Panc1 (cell line): ENCODE measurements around the gene ZBTB45. TPM values are rescaled to one million over a fixed set of nuclear protein-coding genes. Genes with fewer than 3 reads are reported as not detected.

Experiments used
- ATAC-seq: fragments of 200-7000 bp; cut with Tn5 transposase; 2 replicates; pipeline ENCODE4 v1.9.1; 2020; ENCODE audit warnings: mild to moderate bottlenecking, moderate library complexity
- BruUV-seq: library from RNA; stranded (reverse); fragments of 400-500 nt; replicated peaks from 2 replicates; lab custom pipeline; 2021; lab: Mats Ljungman, UMichigan
- CTCF ChIA-PET: fragments of 300-600 bp; sonication (Branson Sonifier 250); formaldehyde crosslinking; loops from one replicate; lab custom pipeline; 2022; ENCODE audit warnings: antibody characterized with exemption; lab: Charles Lee
- POLR2A ChIA-PET: fragments of 300-600 bp; sonication (Branson Sonifier 250); formaldehyde crosslinking; loops from one replicate; lab custom pipeline; 2022; ENCODE audit warnings: antibody characterized with exemption; lab: Charles Lee
- DNase-seq: peaks from one replicate; pipeline ENCODE4 v3.0.0-alpha.2; 2010; ENCODE audit warnings: low read depth, low spot score
- H3K27ac ChIP-seq: 2 replicates; pipeline ENCODE4 v1.5.1; 2011; ENCODE audit warnings: mild to moderate bottlenecking, low read length, inconsistent platforms
- H3K27me3 ChIP-seq: fragments of 200-500 bp; sonication (Bioruptor generic); 2 replicates; pipeline ENCODE4 v1.6.0; 2014; ENCODE audit warnings: low read length, inconsistent platforms; ENCODE audit not compliant: control insufficient read depth, insufficient read depth
- H3K36me3 ChIP-seq: fragments of 200-500 bp; sonication (Bioruptor generic); 2 replicates; pipeline ENCODE4 v1.5.1; 2014; ENCODE audit warnings: inconsistent platforms, mild to moderate bottlenecking, low read length, moderate library complexity; ENCODE audit not compliant: control insufficient read depth, insufficient read depth
- H3K4me1 ChIP-seq: 2 replicates; pipeline ENCODE4 v1.5.1; 2011; ENCODE audit warnings: inconsistent platforms, mild to moderate bottlenecking, low read length, moderate library complexity; ENCODE audit not compliant: control insufficient read depth, insufficient read depth
- H3K4me3 ChIP-seq, 2 experiments: 2 replicates each; pipeline ENCODE4 v1.5.1; 2011 to 2012; ENCODE audit warnings: low read depth in 2 of 2, low read length in 2 of 2, mild to moderate bottlenecking in 2 of 2, inconsistent platforms in 1 of 2, moderate library complexity in 1 of 2
- H3K9me3 ChIP-seq: fragments of 200-500 bp; sonication (Bioruptor generic); 2 replicates; pipeline ENCODE4 v1.5.1; 2014; ENCODE audit warnings: low read depth, mild to moderate bottlenecking, inconsistent platforms, low read length, moderate library complexity; ENCODE audit not compliant: control insufficient read depth, insufficient read depth
- POLR2AphosphoS5 ChIP-seq: IDR thresholded peaks from 2 replicates; pipeline ENCODE4 v1.6.1; 2012; ENCODE audit warnings: mild to moderate bottlenecking, low read depth, low read length, moderate library complexity
- SIN3A ChIP-seq: IDR thresholded peaks from 2 replicates; pipeline ENCODE4 v1.6.1; 2012; ENCODE audit warnings: low read depth, mild to moderate bottlenecking, low read length, moderate library complexity, borderline replicate concordance; ENCODE audit not compliant: insufficient read depth
- TCF7L2 ChIP-seq: IDR thresholded peaks from 2 replicates; pipeline ENCODE4 v1.6.1; 2011; ENCODE audit warnings: mild to moderate bottlenecking, low read depth, low read length, inconsistent platforms
- in situ Hi-C: cut with HindIII; loops from 2 replicates; pipeline ENCODE4 v1.10.0; 2016; ENCODE audit warnings: low sequenced_read_pairs, low pct_unique_long_range_greater_than_20kb
- intact Hi-C: fragments of 100-400 bp; cut with micrococcal nuclease; formaldehyde crosslinking; loops from one replicate; pipeline ENCODE4 v1.10.0; 2022; ENCODE audit not compliant: unreplicated experiment
- total RNA-seq: library from RNA; stranded (reverse); gene quantifications from one replicate; pipeline ENCODE4 v1.2.1, GENCODE V29; 2021; ENCODE audit not compliant: unreplicated experiment
- TF ChIP-seq, protein P1 (sequence below): fragments of 450-650 bp; IDR thresholded peaks from 2 replicates; pipeline ENCODE4 v1.5.1; 2017; ENCODE audit warnings: mild to moderate bottlenecking
- TF ChIP-seq, protein P2 (sequence below), 2 experiments: IDR thresholded peaks; 2 replicates each; pipeline ENCODE4 v1.6.1; 2011 to 2012; ENCODE audit warnings: low read depth in 2 of 2, control low read depth in 1 of 2, low read length in 1 of 2, mild to moderate bottlenecking in 1 of 2, moderate library complexity in 1 of 2; ENCODE audit not compliant: insufficient read depth in 1 of 2

ZBTB45 gene
- total RNA-seq, 1 experiment from 2014 or later, result 24.7 TPM

DNA sequence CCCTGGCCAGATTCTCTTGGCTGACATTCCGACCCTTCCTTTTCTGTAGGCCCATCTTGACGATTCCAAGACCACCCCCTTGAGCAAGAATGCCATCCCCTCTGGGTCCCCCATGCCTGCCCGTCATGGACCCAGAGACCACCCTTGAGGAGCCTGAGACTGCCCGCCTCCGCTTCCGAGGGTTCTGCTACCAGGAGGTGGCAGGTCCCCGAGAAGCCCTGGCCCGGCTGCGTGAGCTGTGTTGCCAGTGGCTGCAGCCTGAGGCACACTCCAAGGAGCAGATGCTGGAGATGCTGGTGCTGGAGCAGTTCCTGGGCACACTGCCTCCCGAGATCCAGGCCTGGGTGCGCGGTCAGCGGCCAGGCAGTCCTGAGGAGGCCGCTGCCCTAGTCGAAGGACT is 42.5 kb downstream of the ZBTB45 start:
- intact Hi-C loops (no loop called here), in situ Hi-C loops (no loop called here)

DNA sequence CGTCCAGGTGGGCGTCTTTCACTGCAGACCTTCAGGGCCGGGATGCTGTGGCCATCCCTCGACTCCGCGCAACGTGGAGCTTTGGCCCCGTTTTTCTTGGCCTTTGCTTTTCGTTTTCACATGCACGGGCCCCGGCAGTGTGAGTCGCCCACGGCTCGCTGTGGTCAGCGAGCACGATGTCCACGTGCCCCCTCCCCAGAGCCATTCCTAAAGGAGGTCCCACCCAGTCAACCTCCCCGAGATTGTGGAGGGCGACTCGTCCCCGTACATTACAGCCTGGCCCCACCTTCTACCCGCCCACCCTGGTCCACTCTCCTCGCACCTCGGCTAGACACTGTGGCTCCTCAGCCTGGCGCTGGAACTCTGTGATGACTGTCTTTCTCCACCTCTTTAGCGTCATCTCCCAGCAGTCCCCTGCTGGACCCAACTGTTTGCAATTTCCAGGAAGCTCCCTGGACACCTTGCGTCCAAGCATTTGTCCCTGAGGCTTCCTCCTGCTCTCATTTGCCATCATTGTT is 43.1 kb downstream of the ZBTB45 start:
- peak overlapping the region; percentile 76 to 78 for H3K4me3 ChIP-seq
- H3K36me3 ChIP-seq, result no peaks in the 10 kb centered on the region
- peak overlapping the region; percentile 92 for H3K27ac ChIP-seq
- CTCF ChIA-PET, result interaction anchor here (0.7 kb wide), 1 partner anchor 267 kb away, joined by 3 read pairs; no protein-coding TSS in a partner anchor
- DNase-seq, result no peak
- H3K27me3 ChIP-seq, result no peaks in the 10 kb centered on the region
- peaks cover 14% of the 10 kb centered on the region for H3K4me1 ChIP-seq
- ATAC-seq, result no peak
- intact Hi-C loops, result no loop called here
- POLR2A ChIA-PET, result interaction anchor here (0.6 kb wide), 1 partner anchor 44 kb away, joined by 10 read pairs; no protein-coding TSS in a partner anchor
- H3K9me3 ChIP-seq, result no peaks in the 10 kb centered on the region
- in situ Hi-C loops, result no loop called here
- no TSS peak for BruUV-seq
- TF ChIP-seq, protein P1, sequence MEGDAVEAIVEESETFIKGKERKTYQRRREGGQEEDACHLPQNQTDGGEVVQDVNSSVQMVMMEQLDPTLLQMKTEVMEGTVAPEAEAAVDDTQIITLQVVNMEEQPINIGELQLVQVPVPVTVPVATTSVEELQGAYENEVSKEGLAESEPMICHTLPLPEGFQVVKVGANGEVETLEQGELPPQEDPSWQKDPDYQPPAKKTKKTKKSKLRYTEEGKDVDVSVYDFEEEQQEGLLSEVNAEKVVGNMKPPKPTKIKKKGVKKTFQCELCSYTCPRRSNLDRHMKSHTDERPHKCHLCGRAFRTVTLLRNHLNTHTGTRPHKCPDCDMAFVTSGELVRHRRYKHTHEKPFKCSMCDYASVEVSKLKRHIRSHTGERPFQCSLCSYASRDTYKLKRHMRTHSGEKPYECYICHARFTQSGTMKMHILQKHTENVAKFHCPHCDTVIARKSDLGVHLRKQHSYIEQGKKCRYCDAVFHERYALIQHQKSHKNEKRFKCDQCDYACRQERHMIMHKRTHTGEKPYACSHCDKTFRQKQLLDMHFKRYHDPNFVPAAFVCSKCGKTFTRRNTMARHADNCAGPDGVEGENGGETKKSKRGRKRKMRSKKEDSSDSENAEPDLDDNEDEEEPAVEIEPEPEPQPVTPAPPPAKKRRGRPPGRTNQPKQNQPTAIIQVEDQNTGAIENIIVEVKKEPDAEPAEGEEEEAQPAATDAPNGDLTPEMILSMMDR, result no peak
- TF ChIP-seq POLR2AphosphoS5, result peak; percentile 4; the same call in 1 of the 2 replicates

More for the DNA sequence above, 42.5 kb downstream of the ZBTB45 start:
- ChIA-PET POLR2A (interaction anchor here (0.6 kb wide), 1 partner anchor 44 kb away, joined by 10 read pairs; no protein-coding TSS in a partner anchor), CTCF (interaction anchor here (0.7 kb wide), 1 partner anchor 268 kb away, joined by 3 read pairs; no protein-coding TSS in a partner anchor)
- peaks cover 14% of the 10 kb centered on the region for H3K4me1 ChIP-seq
- H3K4me3 ChIP-seq, result peak overlapping the region in 1 of 2 experiments; percentile 78; a peak in 2 of 4 replicates
- ATAC-seq (no peak), DNase-seq (no peak)
- BruUV-seq, result no TSS peak
- TF ChIP-seq, protein P2, sequence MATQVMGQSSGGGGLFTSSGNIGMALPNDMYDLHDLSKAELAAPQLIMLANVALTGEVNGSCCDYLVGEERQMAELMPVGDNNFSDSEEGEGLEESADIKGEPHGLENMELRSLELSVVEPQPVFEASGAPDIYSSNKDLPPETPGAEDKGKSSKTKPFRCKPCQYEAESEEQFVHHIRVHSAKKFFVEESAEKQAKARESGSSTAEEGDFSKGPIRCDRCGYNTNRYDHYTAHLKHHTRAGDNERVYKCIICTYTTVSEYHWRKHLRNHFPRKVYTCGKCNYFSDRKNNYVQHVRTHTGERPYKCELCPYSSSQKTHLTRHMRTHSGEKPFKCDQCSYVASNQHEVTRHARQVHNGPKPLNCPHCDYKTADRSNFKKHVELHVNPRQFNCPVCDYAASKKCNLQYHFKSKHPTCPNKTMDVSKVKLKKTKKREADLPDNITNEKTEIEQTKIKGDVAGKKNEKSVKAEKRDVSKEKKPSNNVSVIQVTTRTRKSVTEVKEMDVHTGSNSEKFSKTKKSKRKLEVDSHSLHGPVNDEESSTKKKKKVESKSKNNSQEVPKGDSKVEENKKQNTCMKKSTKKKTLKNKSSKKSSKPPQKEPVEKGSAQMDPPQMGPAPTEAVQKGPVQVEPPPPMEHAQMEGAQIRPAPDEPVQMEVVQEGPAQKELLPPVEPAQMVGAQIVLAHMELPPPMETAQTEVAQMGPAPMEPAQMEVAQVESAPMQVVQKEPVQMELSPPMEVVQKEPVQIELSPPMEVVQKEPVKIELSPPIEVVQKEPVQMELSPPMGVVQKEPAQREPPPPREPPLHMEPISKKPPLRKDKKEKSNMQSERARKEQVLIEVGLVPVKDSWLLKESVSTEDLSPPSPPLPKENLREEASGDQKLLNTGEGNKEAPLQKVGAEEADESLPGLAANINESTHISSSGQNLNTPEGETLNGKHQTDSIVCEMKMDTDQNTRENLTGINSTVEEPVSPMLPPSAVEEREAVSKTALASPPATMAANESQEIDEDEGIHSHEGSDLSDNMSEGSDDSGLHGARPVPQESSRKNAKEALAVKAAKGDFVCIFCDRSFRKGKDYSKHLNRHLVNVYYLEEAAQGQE (IDR thresholded peaks at IDR 0.05; ENCODE audit: insufficient read depth in 1 of 2, low read depth in 2 of 2, low read length in 1 of 2), result no peak
- TF ChIP-seq SIN3A (no peak), POLR2AphosphoS5 (no peak), TCF7L2 (no peak)
- TF ChIP-seq, protein P1, result no peak
- peak overlapping the region; percentile 92 for H3K27ac ChIP-seq
- no peaks in the 10 kb centered on the region for H3K36me3 ChIP-seq
- H3K27me3 ChIP-seq, result no peaks in the 10 kb centered on the region
- no peaks in the 10 kb centered on the region for H3K9me3 ChIP-seq
